Neural cell (in vitro differentiated cells): ENCODE measurements around the gene NFASC. TPM values are rescaled to one million over a fixed set of nuclear protein-coding genes. Genes with fewer than 3 reads are reported as not detected.

Experiments used
- H2AFZ ChIP-seq: fragments of 200-600, 300-800 bp; sonication (generic), shearing (Covaris generic); 2 replicates; pipeline ENCODE4 v1.6.0; 2014; ENCODE audit warnings: low read depth, mild to moderate bottlenecking, antibody characterized with exemption, low read length, moderate library complexity
- H3F3A ChIP-seq: fragments of 200-600 bp; shearing (Covaris generic); 2 replicates; pipeline ENCODE4 v1.6.1; 2016; ENCODE audit warnings: mild to moderate bottlenecking, moderate library complexity, mixed read lengths, antibody characterized with exemption, low read length; ENCODE audit not compliant: insufficient read depth, poor library complexity, severe bottlenecking
- H3K27ac ChIP-seq: fragments of 200-600, 300-800 bp; sonication (generic), shearing (Covaris generic); 2 replicates; pipeline ENCODE4 v1.5.1; 2014; ENCODE audit warnings: mild to moderate bottlenecking, low read length, moderate library complexity
- H3K27me3 ChIP-seq: fragments of 300-800, 200-600 bp; sonication (generic), shearing (Covaris generic); 2 replicates; pipeline ENCODE4 v1.6.0; 2014; ENCODE audit warnings: mild to moderate bottlenecking, low read depth, low read length, moderate library complexity; ENCODE audit not compliant: insufficient read depth
- H3K36me3 ChIP-seq: fragments of 300-800, 200-600 bp; sonication (generic), shearing (Covaris generic); 2 replicates; pipeline ENCODE4 v1.5.1; 2014; ENCODE audit warnings: mild to moderate bottlenecking, antibody characterized with exemption, low read length, moderate library complexity; ENCODE audit not compliant: insufficient read depth
- H3K4me2 ChIP-seq: fragments of 300-800, 200-600 bp; sonication (generic), shearing (Covaris generic); 2 replicates; pipeline ENCODE4 v1.6.0; 2014; ENCODE audit warnings: mild to moderate bottlenecking, low read length
- H3K4me3 ChIP-seq: fragments of 300-800, 200-600 bp; sonication (generic), shearing (Covaris generic); 2 replicates; pipeline ENCODE4 v1.5.1; 2014; ENCODE audit warnings: mild to moderate bottlenecking, low read length, moderate library complexity
- H3K79me2 ChIP-seq: fragments of 200-600 bp; shearing (Covaris generic); replicated peaks from 2 replicates; pipeline ENCODE4 v1.6.0; 2014; ENCODE audit warnings: mild to moderate bottlenecking, low read length, moderate library complexity; ENCODE audit not compliant: insufficient read depth
- H3K9ac ChIP-seq: fragments of 300-800, 200-600 bp; sonication (generic), shearing (Covaris generic); 2 replicates; pipeline ENCODE4 v1.6.1; 2016; ENCODE audit warnings: mild to moderate bottlenecking, low read length, mixed read lengths
- H3K9me2 ChIP-seq: fragments of 200-600 bp; shearing (Covaris generic); 2 replicates; pipeline ENCODE4 v1.6.1; 2016; ENCODE audit warnings: mild to moderate bottlenecking, low read length, mixed read lengths; ENCODE audit not compliant: insufficient read depth
- H3K9me3 ChIP-seq: fragments of 200-600, 300-800 bp; sonication (generic), shearing (Covaris generic); 2 replicates; pipeline ENCODE4 v1.6.1; 2016; ENCODE audit warnings: mild to moderate bottlenecking, mixed run types, low read length, moderate library complexity, mixed read lengths
- H4K20me1 ChIP-seq: fragments of 200-600 bp; shearing (Covaris generic); 2 replicates; pipeline ENCODE4 v1.6.1; 2016; ENCODE audit warnings: mild to moderate bottlenecking, mixed run types; ENCODE audit not compliant: insufficient read depth
- CTCF ChIP-seq: fragments of 450-650 bp; IDR thresholded peaks from 2 replicates; pipeline ENCODE4 v1.5.1; 2014; ENCODE audit warnings: antibody characterized with exemption, mild to moderate bottlenecking, moderate library complexity; ENCODE audit not compliant: poor library complexity, severe bottlenecking
- EP300 ChIP-seq: fragments of 450-650 bp; conservative IDR thresholded peaks from 2 replicates; pipeline ENCODE4 v1.6.1; 2014; ENCODE audit warnings: antibody characterized with exemption, mild to moderate bottlenecking, moderate library complexity; ENCODE audit not compliant: poor library complexity, severe bottlenecking
- EZH2 ChIP-seq: fragments of 200-600, 300-800 bp; shearing (Covaris generic), sonication (generic); IDR thresholded peaks from 2 replicates; pipeline ENCODE4 v1.6.1; 2014; ENCODE audit warnings: antibody characterized with exemption, low read length, borderline replicate concordance, mild to moderate bottlenecking; ENCODE audit not compliant: insufficient read depth, poor library complexity, severe bottlenecking
- MXI1 ChIP-seq: fragments of 450-650 bp; conservative IDR thresholded peaks from 2 replicates; pipeline ENCODE4 v1.6.1; 2014; ENCODE audit warnings: antibody characterized with exemption, mild to moderate bottlenecking; ENCODE audit not compliant: poor library complexity, severe bottlenecking
- POLR2AphosphoS5 ChIP-seq: IDR thresholded peaks from 2 replicates; pipeline ENCODE4 v1.6.1; 2012
- RAD21 ChIP-seq: fragments of 450-650 bp; conservative IDR thresholded peaks from 2 replicates; pipeline ENCODE4 v1.6.1; 2014; ENCODE audit warnings: antibody characterized with exemption, mild to moderate bottlenecking, moderate library complexity
- REST ChIP-seq: IDR thresholded peaks from 2 replicates; pipeline ENCODE4 v1.6.1; 2012; ENCODE audit warnings: borderline replicate concordance
- SMC3 ChIP-seq: fragments of 450-650 bp; conservative IDR thresholded peaks from 2 replicates; pipeline ENCODE4 v1.6.1; 2014; ENCODE audit warnings: antibody characterized with exemption, mild to moderate bottlenecking, moderate library complexity; ENCODE audit not compliant: poor library complexity
- TAF1 ChIP-seq: IDR thresholded peaks from 2 replicates; pipeline ENCODE4 v1.6.1; 2012; ENCODE audit warnings: low read depth
- polyA plus RNA-seq: library from polyadenylated mRNA; depleted of rRNA; stranded (reverse); fragments of >200 nt; gene quantifications from 2 replicates; pipeline ENCODE4 v1.2.3, GENCODE V29; 2014

Gene NFASC
- polyA plus RNA-seq, 1 donor from 2014 or later = 23.9 TPM

GRCh38 chr1:204866051-204866596, 4.5 kb upstream of the NFASC start:
- no peaks in the 10 kb centered on the region for H3K9me3 ChIP-seq
- no peak overlapping the region for H3K27ac ChIP-seq
- no peak for TF ChIP-seq POLR2AphosphoS5
- no peak for TF ChIP-seq EP300
- no peak for TF ChIP-seq REST
- TF ChIP-seq SMC3 = no peak
- TF ChIP-seq MXI1 = no peak
- TF ChIP-seq TAF1 = no peak
- no peak for TF ChIP-seq RAD21
- TF ChIP-seq EZH2 = no peak
- TF ChIP-seq CTCF = no peak
- no peaks in the 10 kb centered on the region for H3F3A ChIP-seq
- no peak overlapping the region for H3K9ac ChIP-seq
- H3K4me3 ChIP-seq = no peak overlapping the region
- H2AFZ ChIP-seq = no peak overlapping the region
- no peaks in the 10 kb centered on the region for H4K20me1 ChIP-seq
- H3K9me2 ChIP-seq = no peaks in the 10 kb centered on the region
- no peaks in the 10 kb centered on the region for H3K36me3 ChIP-seq
- no peak overlapping the region for H3K4me2 ChIP-seq
- H3K27me3 ChIP-seq = no peaks in the 10 kb centered on the region
- H3K79me2 ChIP-seq = no peaks in the 10 kb centered on the region

- H3F3A ChIP-seq = no peaks in the 10 kb centered on the region
- H3K27ac ChIP-seq = no peak overlapping the region
- H3K4me2 ChIP-seq = no peak overlapping the region
- no peaks in the 10 kb centered on the region for H3K9me2 ChIP-seq
- no peaks in the 10 kb centered on the region for H3K9me3 ChIP-seq
- H3K36me3 ChIP-seq = no peaks in the 10 kb centered on the region
- H3K9ac ChIP-seq = no peak overlapping the region
- peaks cover 4% of the 10 kb centered on the region for H3K79me2 ChIP-seq
- no peak overlapping the region for H3K4me3 ChIP-seq
- no peak for TF ChIP-seq REST
- no peak for TF ChIP-seq CTCF
- TF ChIP-seq TAF1 = no peak
- TF ChIP-seq MXI1 = no peak
- no peak for TF ChIP-seq POLR2AphosphoS5
- TF ChIP-seq EP300 = no peak
- no peak for TF ChIP-seq SMC3
- TF ChIP-seq EZH2 = no peak
- no peak for TF ChIP-seq RAD21
- H3K27me3 ChIP-seq = no peaks in the 10 kb centered on the region
- no peaks in the 10 kb centered on the region for H4K20me1 ChIP-seq
- H2AFZ ChIP-seq = no peak overlapping the region
Observed at GRCh38 chr1:204867203-204867602, 3.5 kb upstream of the NFASC start.
